IMR-90 (cell line): Measurements from ENCODE around the gene SPDEF. TPM values are rescaled to one million over a fixed set of nuclear protein-coding genes. Genes with fewer than 3 reads are reported as not detected.
A peak's percentile ranks its signal among the peaks of the same experiment; 100 is the strongest.

Source experiments
- ATAC-seq: fragments of 200-7000 bp; cut with Tn5 transposase; 2 replicates; pipeline ENCODE4 v1.9.1; 2020; ENCODE audit warnings: low read depth, mild to moderate bottlenecking, moderate library complexity
- BruUV-seq: library from RNA; stranded (reverse); fragments of 400-500 nt; replicated peaks from 2 replicates; lab custom pipeline; 2021; lab: Mats Ljungman, UMichigan
- CTCF ChIA-PET: fragments of 300-600 bp; formaldehyde crosslinking; extraction: SDS; loops from one replicate; lab custom pipeline; 2021; ENCODE audit warnings: antibody characterized with exemption; lab: Yijun Ruan, JAX
- POLR2A ChIA-PET: fragments of 300-600 bp; sonication (Branson Sonifier 250); formaldehyde crosslinking; loops from one replicate; lab custom pipeline; 2022; ENCODE audit warnings: antibody characterized with exemption; ENCODE audit not compliant: unreplicated experiment; lab: Charles Lee
- DNase-seq: peaks from one replicate; pipeline ENCODE4 v3.0.0; 2013
- H2AFZ ChIP-seq: replicated peaks from 2 replicates; pipeline ENCODE3; 2013; ENCODE audit warnings: low read length, mild to moderate bottlenecking; ENCODE audit not compliant: poor library complexity
- H2AK5ac ChIP-seq: 2 replicates; pipeline ENCODE4 v1.6.1; 2013; ENCODE audit warnings: low read depth, low read length, inconsistent platforms
- H2AK9ac ChIP-seq: replicated peaks from 2 replicates; pipeline ENCODE3; 2013; ENCODE audit warnings: mild to moderate bottlenecking, low read depth, low read length, moderate library complexity; ENCODE audit not compliant: poor library complexity
- H2BK120ac ChIP-seq: 2 replicates; pipeline ENCODE4 v1.6.1; 2013; ENCODE audit warnings: low read depth, low read length, inconsistent platforms
- H2BK15ac ChIP-seq: 3 replicates; pipeline ENCODE4 v1.6.1; 2013; ENCODE audit warnings: low read depth, low read length, inconsistent platforms
- H2BK20ac ChIP-seq: 2 replicates; pipeline ENCODE4 v1.6.1; 2013; ENCODE audit warnings: low read depth, mild to moderate bottlenecking, inconsistent platforms, low read length, moderate library complexity
- H2BK5ac ChIP-seq: 2 replicates; pipeline ENCODE4 v1.6.1; 2013; ENCODE audit warnings: mild to moderate bottlenecking, low read depth, low read length, inconsistent platforms; ENCODE audit not compliant: poor library complexity, severe bottlenecking
- H3K14ac ChIP-seq: replicated peaks from 2 replicates; pipeline ENCODE4 v1.6.1; 2013; ENCODE audit warnings: low read depth, low read length, inconsistent platforms
- H3K18ac ChIP-seq: 2 replicates; pipeline ENCODE4 v1.6.1; 2013; ENCODE audit warnings: low read depth, low read length, control low read depth
- H3K23ac ChIP-seq: 2 replicates; pipeline ENCODE4 v1.6.1; 2013; ENCODE audit warnings: low read depth, low read length, inconsistent platforms
- H3K27ac ChIP-seq: 2 replicates; pipeline ENCODE4 v1.5.1; 2013; ENCODE audit warnings: mild to moderate bottlenecking, control low read depth, low read length; ENCODE audit not compliant: insufficient read depth
- H3K27me3 ChIP-seq: 2 replicates; pipeline ENCODE4 v1.6.1; 2013; ENCODE audit warnings: low read length; ENCODE audit not compliant: control insufficient read depth, insufficient read depth
- H3K36me3 ChIP-seq: 2 replicates; pipeline ENCODE4 v1.6.1; 2013; ENCODE audit warnings: low read length, mixed read lengths; ENCODE audit not compliant: control insufficient read depth, insufficient read depth
- H3K4ac ChIP-seq: 2 replicates; pipeline ENCODE4 v1.6.1; 2013; ENCODE audit warnings: low read depth, low read length, inconsistent platforms
- H3K4me1 ChIP-seq: 2 replicates; pipeline ENCODE4 v1.6.1; 2013; ENCODE audit warnings: low read length, mixed read lengths; ENCODE audit not compliant: control insufficient read depth, insufficient read depth
- H3K4me2 ChIP-seq: 2 replicates; pipeline ENCODE4 v1.6.1; 2013; ENCODE audit warnings: low read depth, mild to moderate bottlenecking, control low read depth, low read length, moderate library complexity
- H3K4me3 ChIP-seq: 2 replicates; pipeline ENCODE4 v1.5.1; 2013; ENCODE audit warnings: low read depth, mild to moderate bottlenecking, control low read depth, low read length, moderate library complexity; ENCODE audit not compliant: insufficient read depth
- H3K56ac ChIP-seq: 2 replicates; pipeline ENCODE4 v1.6.1; 2013; ENCODE audit warnings: low read length, inconsistent platforms; ENCODE audit not compliant: insufficient read depth; ENCODE audit errors: extremely low read depth
- H3K79me1 ChIP-seq, 2 experiments: 2 replicates each; pipeline ENCODE4 v1.6.1; 2013; ENCODE audit warnings: low read length in 2 of 2, inconsistent platforms in 1 of 2, low read depth in 1 of 2
- H3K9ac ChIP-seq: 2 replicates; pipeline ENCODE4 v1.6.1; 2013; ENCODE audit warnings: low read depth, low read length, control low read depth
- H3K9me1 ChIP-seq: 2 replicates; pipeline ENCODE4 v1.6.1; 2013; ENCODE audit warnings: low read length, inconsistent platforms; ENCODE audit not compliant: insufficient read depth
- H3K9me3 ChIP-seq: 2 replicates; pipeline ENCODE4 v1.6.1; 2013; ENCODE audit warnings: low read length; ENCODE audit not compliant: control insufficient read depth, insufficient read depth
- H4K20me1 ChIP-seq: 2 replicates; pipeline ENCODE4 v1.6.1; 2013; ENCODE audit warnings: low read length, inconsistent platforms; ENCODE audit not compliant: insufficient read depth
- H4K5ac ChIP-seq: 2 replicates; pipeline ENCODE4 v1.6.1; 2013; ENCODE audit warnings: mild to moderate bottlenecking, low read depth, low read length, control low read depth
- H4K8ac ChIP-seq, 2 experiments: 2 replicates each; pipeline ENCODE4 v1.6.1; 2013; ENCODE audit warnings: low read depth in 2 of 2, low read length in 2 of 2, control low read depth in 1 of 2, inconsistent platforms in 1 of 2
- H4K91ac ChIP-seq: 2 replicates; pipeline ENCODE4 v1.6.1; 2013; ENCODE audit warnings: low read depth, low read length, inconsistent platforms; ENCODE audit not compliant: insufficient read depth
- BHLHE40 ChIP-seq: fragments of 150-350 bp; IDR thresholded peaks from 2 replicates; pipeline ENCODE4 v1.6.1; 2016; ENCODE audit warnings: mild to moderate bottlenecking, low read depth, low read length
- CTCF ChIP-seq: conservative IDR thresholded peaks from 2 replicates; pipeline ENCODE4 v1.5.1; 2012; ENCODE audit warnings: mild to moderate bottlenecking, low read depth, low read length, improper control_type of control experiment
- MAFK ChIP-seq: IDR thresholded peaks from 2 replicates; pipeline ENCODE4 v1.6.1; 2012; ENCODE audit warnings: low read depth, low read length, improper control_type of control experiment
- MAZ ChIP-seq: IDR thresholded peaks from 2 replicates; pipeline ENCODE4 v1.6.1; 2012; ENCODE audit warnings: low read depth, mild to moderate bottlenecking, low read length, improper control_type of control experiment, moderate library complexity, borderline replicate concordance
- MXI1 ChIP-seq: IDR thresholded peaks from 2 replicates; pipeline ENCODE4 v1.6.1; 2012; ENCODE audit warnings: low read depth, mild to moderate bottlenecking, low read length, moderate library complexity, borderline replicate concordance
- RAD21 ChIP-seq: IDR thresholded peaks from 2 replicates; pipeline ENCODE4 v1.6.1; 2012; ENCODE audit warnings: low read length, improper control_type of control experiment
- RFX5 ChIP-seq: IDR thresholded peaks from 2 replicates; pipeline ENCODE4 v1.8.0; 2012; ENCODE audit warnings: low read depth, mild to moderate bottlenecking, low read length, moderate library complexity
- SMC3 ChIP-seq: fragments of 150-350 bp; IDR thresholded peaks from 2 replicates; pipeline ENCODE4 v1.6.1; 2016; ENCODE audit warnings: low read depth, mild to moderate bottlenecking, antibody characterized with exemption, low read length, moderate library complexity
- USF2 ChIP-seq: fragments of 150-350 bp; IDR thresholded peaks from 2 replicates; pipeline ENCODE4 v1.6.1; 2017; ENCODE audit warnings: mild to moderate bottlenecking, antibody characterized with exemption, low read length, low read depth
- WGBS, 2 experiments: methylation state at CpG; one replicate each; pipeline versions ENCODE4 v1.1.5 to v1.1.7; 2013; ENCODE audit warnings: missing lambda C conversion rate in 2 of 2; ENCODE audit not compliant: insufficient read length in 1 of 2; ENCODE audit errors: extremely low coverage in 2 of 2; 5-methylcytosine and 5-hydroxymethylcytosine counted together
- dilution Hi-C: fragments of 300-500 bp; cut with HindIII; formaldehyde crosslinking; loops from one replicate; pipeline ENCODE4 v1.14.3; 2018; ENCODE audit warnings: low sequenced_read_pairs; ENCODE audit not compliant: unreplicated experiment
- in situ Hi-C: fragments of 300-500 bp; cut with MboI; formaldehyde crosslinking; loops from 3 replicates; pipeline ENCODE4 v1.14.3; 2019; ENCODE audit warnings: low sequenced_read_pairs, inconsistent platforms, mixed read lengths
- intact Hi-C: fragments of 100-400 bp; cut with micrococcal nuclease; formaldehyde crosslinking; loops from 2 replicates; pipeline ENCODE4 v1.10.0; 2022
- polyA plus RNA-seq, 3 experiments: library from polyadenylated mRNA; depleted of rRNA; stranded (reverse); fragments of >200 nt; gene quantifications; 2 replicates each; pipeline ENCODE4 v1.2.3, GENCODE V29; 2012; ENCODE audit warnings: low replicate concordance in 1 of 3
- total RNA-seq: library from RNA; depleted of rRNA; stranded (reverse); fragments of >200 nt; gene quantifications from 2 replicates; pipeline ENCODE4 v1.2.3, GENCODE V29; 2012

SPDEF gene
- total and polyA plus RNA-seq, 2 of the 4 experiments (the other 2 are of a cell fraction): 0.05 TPM; not detected in 1

DNA sequence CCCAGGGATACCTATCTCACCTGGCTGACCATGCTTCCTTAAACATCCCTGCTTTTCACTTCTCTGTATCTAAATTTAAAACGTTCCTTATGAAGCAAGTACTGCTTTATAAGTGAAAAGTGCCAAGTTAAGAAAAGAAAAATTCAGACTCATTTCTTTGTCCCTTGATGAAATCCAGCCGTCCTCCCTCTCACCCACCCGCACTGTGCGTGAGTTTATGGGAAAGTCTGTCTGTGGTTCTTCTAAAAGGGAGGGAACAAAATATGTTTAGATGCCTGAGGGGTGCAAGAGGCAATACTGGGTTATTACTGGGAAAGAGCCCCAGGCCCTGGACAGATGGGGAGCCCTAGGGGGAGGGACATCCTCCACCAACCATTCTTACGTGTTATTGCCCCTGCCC lies 31.2 kb downstream of the SPDEF start:
- Histone ChIP-seq H4K5ac (no peak overlapping the region), H2BK120ac (no peak overlapping the region), H2AK5ac (no peak overlapping the region), H2AFZ (peak overlapping the region; percentile 24), H3K14ac (no peak overlapping the region), H2AK9ac (no peak overlapping the region), H2BK5ac (no peak overlapping the region), H4K8ac (no peak overlapping the region), H2BK15ac (no peak overlapping the region), H3K4me2 (no peak overlapping the region), H4K91ac (no peak overlapping the region), H3K9me1 (peaks cover 3% of the 10 kb centered on the region; the same call in 1 of the 2 replicates), H4K20me1 (no peaks in the 10 kb centered on the region), H3K4ac (no peak overlapping the region), H3K9me3 (no peaks in the 10 kb centered on the region), H3K56ac (no peak overlapping the region), H3K9ac (no peak overlapping the region), H3K18ac (no peak overlapping the region), H3K4me1 (peaks cover 4% of the 10 kb centered on the region), H2BK20ac (no peak overlapping the region), H3K36me3 (no peaks in the 10 kb centered on the region), H3K4me3 (no peak overlapping the region), H3K79me1 (no peaks in the 10 kb centered on the region), H3K27ac (no peak overlapping the region), H3K27me3 (peaks cover 12% of the 10 kb centered on the region; the same call in 1 of the 2 replicates), H3K23ac (no peak overlapping the region)
- BruUV-seq: no TSS peak
- CTCF ChIA-PET: no interaction called here
- in situ Hi-C loops (no loop called here), intact Hi-C loops (no loop called here), dilution Hi-C loops (no loop called here)
- DNase-seq (no peak), ATAC-seq (no peak)
- WGBS, 2 experiments: no CpG with 5 or more reads among the region's 5 CpGs
- POLR2A ChIA-PET: no interaction called here
- TF ChIP-seq CTCF: no peak
- no peak for TF ChIP-seq MXI1
- no peak for TF ChIP-seq RAD21
- no peak for TF ChIP-seq SMC3
- TF ChIP-seq MAFK: no peak
- no peak for TF ChIP-seq USF2
- no peak for TF ChIP-seq RFX5
- no peak for TF ChIP-seq MAZ
- TF ChIP-seq BHLHE40: no peak
